Cardiac muscle cell (in vitro differentiated cells and primary cell): ENCODE data around the gene SLC27A2. TPM values are rescaled to one million over a fixed set of nuclear protein-coding genes. Genes with fewer than 3 reads are reported as not detected.

Experiments used
- DNase-seq, 2 donors: peaks; one replicate each; pipeline versions ENCODE4 v3.0.0 to v3.0.0-alpha.2; 2010 to 2017; ENCODE audit warnings: low read depth in 1 of 2, low spot score in 1 of 2
- H3K27ac ChIP-seq: fragments of 200-600 bp; sonication (generic); 2 replicates; pipeline ENCODE4 v1.5.1; 2016
- H3K27me3 ChIP-seq: fragments of 200-600 bp; sonication (generic); 2 replicates; pipeline ENCODE4 v1.6.0; 2016; ENCODE audit warnings: control low read depth
- H3K36me3 ChIP-seq: fragments of 200-600 bp; sonication (generic); 2 replicates; pipeline ENCODE4 v1.5.1; 2016; ENCODE audit warnings: control low read depth
- H3K4me1 ChIP-seq: fragments of 200-600 bp; sonication (generic); 2 replicates; pipeline ENCODE4 v1.8.1; 2017; ENCODE audit warnings: low read depth, mild to moderate bottlenecking, mixed run types
- H3K4me3 ChIP-seq: fragments of 200-600 bp; sonication (generic); 2 replicates; pipeline ENCODE4 v1.5.1; 2016; ENCODE audit warnings: mild to moderate bottlenecking
- H3K9me3 ChIP-seq: fragments of 200-600 bp; sonication (generic); 2 replicates; pipeline ENCODE4 v1.5.1; 2017; ENCODE audit warnings: low read depth, mild to moderate bottlenecking, control low read depth
- polyA plus RNA-seq: library from polyadenylated mRNA; unstranded; fragments of >200 nt; fragmentation: Nextera tagmentation; extraction: Ambion mirVana; gene quantifications from 2 replicates; pipeline ENCODE4 v1.2.1, GENCODE V29; 2016
- total RNA-seq: library from RNA; depleted of rRNA; stranded (reverse); fragments of >200 nt; gene quantifications from 2 replicates; pipeline ENCODE4 v1.2.3, GENCODE V29; 2016
- TF ChIP-seq, protein P1 (sequence below): IDR thresholded peaks from 2 replicates; pipeline ENCODE4 v1.5.1; 2012; ENCODE audit warnings: low read depth, mild to moderate bottlenecking, low read length

The SLC27A2 gene
- total and polyA plus RNA-seq, 2 experiments from 2014 or later = not detected

DNA sequence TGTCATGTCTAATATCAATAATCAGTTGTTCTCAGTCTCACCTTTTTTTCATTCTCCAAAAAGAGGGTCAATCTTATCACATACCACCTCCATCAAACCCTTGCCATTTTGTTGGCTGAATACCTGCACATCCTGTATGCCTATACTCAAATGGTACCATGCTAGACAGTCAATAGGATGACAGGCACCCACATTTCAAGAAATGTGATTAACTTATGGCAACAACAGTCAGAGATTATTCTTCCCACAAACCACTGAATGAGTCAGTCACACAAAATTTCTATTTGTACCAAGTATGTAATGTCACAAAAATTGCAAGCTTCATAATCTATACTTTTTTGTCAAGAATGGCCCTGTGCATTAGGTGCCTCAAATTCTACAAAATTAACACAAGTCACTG lies 5.1 kb upstream of the SLC27A2 start:
- Histone ChIP-seq H3K36me3 (no peaks in the 10 kb centered on the region), H3K27ac (no peak overlapping the region), H3K27me3 (peaks cover 55% of the 10 kb centered on the region), H3K4me3 (no peak overlapping the region), H3K4me1 (no peaks in the 10 kb centered on the region), H3K9me3 (no peaks in the 10 kb centered on the region)
- DNase-seq = peak in 1 of 2 donors; percentile 4
- TF ChIP-seq, protein P1, sequence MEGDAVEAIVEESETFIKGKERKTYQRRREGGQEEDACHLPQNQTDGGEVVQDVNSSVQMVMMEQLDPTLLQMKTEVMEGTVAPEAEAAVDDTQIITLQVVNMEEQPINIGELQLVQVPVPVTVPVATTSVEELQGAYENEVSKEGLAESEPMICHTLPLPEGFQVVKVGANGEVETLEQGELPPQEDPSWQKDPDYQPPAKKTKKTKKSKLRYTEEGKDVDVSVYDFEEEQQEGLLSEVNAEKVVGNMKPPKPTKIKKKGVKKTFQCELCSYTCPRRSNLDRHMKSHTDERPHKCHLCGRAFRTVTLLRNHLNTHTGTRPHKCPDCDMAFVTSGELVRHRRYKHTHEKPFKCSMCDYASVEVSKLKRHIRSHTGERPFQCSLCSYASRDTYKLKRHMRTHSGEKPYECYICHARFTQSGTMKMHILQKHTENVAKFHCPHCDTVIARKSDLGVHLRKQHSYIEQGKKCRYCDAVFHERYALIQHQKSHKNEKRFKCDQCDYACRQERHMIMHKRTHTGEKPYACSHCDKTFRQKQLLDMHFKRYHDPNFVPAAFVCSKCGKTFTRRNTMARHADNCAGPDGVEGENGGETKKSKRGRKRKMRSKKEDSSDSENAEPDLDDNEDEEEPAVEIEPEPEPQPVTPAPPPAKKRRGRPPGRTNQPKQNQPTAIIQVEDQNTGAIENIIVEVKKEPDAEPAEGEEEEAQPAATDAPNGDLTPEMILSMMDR = no peak

DNA sequence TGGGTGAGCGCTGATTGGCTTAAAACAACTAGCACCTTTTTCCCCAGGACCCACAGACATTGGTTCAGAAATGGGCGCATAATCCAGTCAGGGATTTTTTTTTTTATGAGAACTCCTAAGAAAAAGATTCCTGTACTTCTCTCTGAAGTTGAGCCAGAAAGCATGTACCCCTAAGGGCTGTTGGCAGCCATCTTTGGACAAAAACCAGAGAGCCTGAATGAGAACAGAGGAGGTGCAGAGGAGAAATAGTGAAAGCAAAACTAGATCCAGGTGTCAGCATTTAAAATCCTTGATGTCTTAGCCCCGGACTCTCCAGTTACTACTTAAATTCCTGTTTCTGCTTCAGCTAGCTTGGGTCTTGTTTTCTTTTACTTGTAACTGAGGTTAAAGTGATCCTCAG lies 1.9 kb upstream of the SLC27A2 start:
- Histone ChIP-seq H3K36me3 (no peaks in the 10 kb centered on the region), H3K4me3 (no peak overlapping the region), H3K4me1 (no peaks in the 10 kb centered on the region), H3K9me3 (no peaks in the 10 kb centered on the region), H3K27me3 (peaks cover 87% of the 10 kb centered on the region), H3K27ac (no peak overlapping the region)
- TF ChIP-seq, protein P1 = no peak
- DNase-seq = no peak

DNA sequence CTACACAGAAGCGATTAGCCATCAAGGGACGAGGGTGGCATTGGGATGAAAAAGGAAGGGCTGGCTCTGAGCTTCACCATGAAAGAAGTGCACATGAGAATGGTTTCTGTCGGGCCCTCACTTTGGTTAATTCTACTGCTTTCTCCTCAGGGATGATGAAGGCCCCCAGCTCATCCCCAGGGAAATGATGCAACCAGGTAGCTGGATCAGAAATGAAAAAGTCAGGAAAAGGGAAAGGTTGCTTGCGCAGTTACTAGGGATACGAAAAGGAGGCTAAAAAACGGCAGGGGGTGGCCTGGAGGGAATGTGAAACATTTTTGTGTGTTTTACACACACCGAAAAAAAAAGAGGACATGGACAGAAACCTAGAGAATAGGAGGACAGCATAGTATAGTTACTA lies 1.4 kb upstream of the SLC27A2 start:
- H3K27ac ChIP-seq = no peak overlapping the region
- no peaks in the 10 kb centered on the region for H3K4me1 ChIP-seq
- H3K36me3 ChIP-seq = no peaks in the 10 kb centered on the region
- TF ChIP-seq, protein P1 = no peak
- H3K27me3 ChIP-seq = peaks cover 89% of the 10 kb centered on the region
- no peaks in the 10 kb centered on the region for H3K9me3 ChIP-seq
- H3K4me3 ChIP-seq = no peak overlapping the region
- no peak for DNase-seq

DNA sequence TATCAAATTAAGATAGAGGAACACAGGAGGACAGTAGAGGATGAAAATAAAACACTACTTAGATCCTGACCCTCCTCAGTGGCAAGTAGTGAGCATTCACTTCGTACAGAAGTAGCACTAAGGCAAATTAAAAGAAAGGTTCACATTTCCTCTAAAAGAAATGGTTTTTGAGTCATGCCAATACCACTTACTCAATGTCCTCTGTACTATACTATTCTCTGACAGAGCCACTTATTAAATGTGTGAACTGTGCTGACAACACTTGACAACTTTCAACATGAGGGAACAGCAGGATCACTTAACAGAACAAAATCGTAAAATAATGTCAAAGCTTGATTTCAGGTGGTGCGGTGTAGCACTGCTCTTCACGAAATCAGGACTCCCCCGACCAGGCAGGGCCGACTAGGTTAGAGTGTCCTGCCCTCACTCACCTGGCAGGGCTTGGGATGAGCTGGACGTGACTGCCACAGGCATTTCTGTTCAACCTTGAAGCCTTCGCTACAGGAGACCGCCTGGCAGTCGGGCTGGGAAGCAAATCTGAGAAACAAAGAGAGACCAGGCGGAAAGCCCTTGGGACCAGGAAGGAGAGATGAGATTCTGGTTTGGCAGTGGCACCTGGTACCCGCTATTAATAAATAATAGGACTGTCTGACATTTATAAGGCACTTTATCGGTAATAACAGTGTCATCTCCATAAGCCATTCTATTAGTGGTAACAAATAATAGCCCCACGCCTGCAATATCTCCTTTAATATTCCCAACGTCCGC lies 611 bp upstream of the SLC27A2 start:
- TF ChIP-seq, protein P1 = no peak
- Histone ChIP-seq H3K27me3 (peaks cover 94% of the 10 kb centered on the region), H3K4me1 (no peaks in the 10 kb centered on the region), H3K4me3 (peak overlapping the region; percentile 46), H3K9me3 (no peaks in the 10 kb centered on the region), H3K36me3 (no peaks in the 10 kb centered on the region), H3K27ac (no peak overlapping the region)
- no peak for DNase-seq

DNA sequence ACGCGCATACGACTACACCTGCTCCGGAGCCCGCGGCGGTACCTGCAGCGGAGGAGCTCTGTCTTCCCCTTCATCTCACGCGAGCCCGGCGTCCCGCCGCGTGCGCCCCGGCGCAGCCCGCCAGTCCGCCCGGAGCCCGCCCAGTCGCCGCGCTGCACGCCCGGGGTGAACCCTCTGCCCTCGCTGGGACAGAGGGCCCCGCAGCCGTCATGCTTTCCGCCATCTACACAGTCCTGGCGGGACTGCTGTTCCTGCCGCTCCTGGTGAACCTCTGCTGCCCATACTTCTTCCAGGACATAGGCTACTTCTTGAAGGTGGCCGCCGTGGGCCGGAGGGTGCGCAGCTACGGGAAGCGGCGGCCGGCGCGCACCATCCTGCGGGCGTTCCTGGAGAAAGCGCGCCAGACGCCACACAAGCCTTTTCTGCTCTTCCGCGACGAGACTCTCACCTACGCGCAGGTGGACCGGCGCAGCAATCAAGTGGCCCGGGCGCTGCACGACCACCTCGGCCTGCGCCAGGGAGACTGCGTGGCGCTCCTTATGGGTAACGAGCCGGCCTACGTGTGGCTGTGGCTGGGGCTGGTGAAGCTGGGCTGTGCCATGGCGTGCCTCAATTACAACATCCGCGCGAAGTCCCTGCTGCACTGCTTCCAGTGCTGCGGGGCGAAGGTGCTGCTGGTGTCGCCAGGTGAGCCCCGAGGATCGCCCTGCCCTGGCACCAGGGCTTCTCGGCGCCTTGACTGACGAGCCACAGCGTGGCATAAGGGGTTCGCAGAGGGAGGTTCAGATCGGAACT lies 420 bp downstream of the SLC27A2 start:
- TF ChIP-seq, protein P1 = no peak
- H3K36me3 ChIP-seq = no peaks in the 10 kb centered on the region
- H3K4me3 ChIP-seq = peak overlapping the region; percentile 46
- peaks cover 91% of the 10 kb centered on the region for H3K27me3 ChIP-seq
- H3K27ac ChIP-seq = no peak overlapping the region
- H3K4me1 ChIP-seq = no peaks in the 10 kb centered on the region
- no peaks in the 10 kb centered on the region for H3K9me3 ChIP-seq
- peak; percentile 45 to 50 for DNase-seq
